ENCODE data around the gene MPP3. TPM values are rescaled to one million over a fixed set of nuclear protein-coding genes. Genes with fewer than 3 reads are reported as not detected.

Gene MPP3
- total and polyA plus RNA-seq, 2 donors from 2014 or later = 3.2 to 5.8 TPM

GRCh38 chr17:43770957-43771356, 62.0 kb downstream of the MPP3 start:
- no peaks in the 10 kb centered on the region for H3K27me3 ChIP-seq (ENCODE audit: control insufficient read depth, insufficient read depth, low read length)
- H3K4me3 ChIP-seq (ENCODE audit: low read length in 3 of 3) = no peak overlapping the region
- H3K27ac ChIP-seq (ENCODE audit: low read depth in 2 of 2, low read length in 2 of 2) = no peak overlapping the region
- no peak overlapping the region for H3K9ac ChIP-seq (ENCODE audit: low read length in 3 of 3)
- FAIRE-seq (no peak), DNase-seq (no peak)
- H3K9me3 ChIP-seq (ENCODE audit: control insufficient read depth in 2 of 3, insufficient read depth in 1 of 3, low read length in 3 of 3) = no peaks in the 10 kb centered on the region
- H3K4me1 ChIP-seq (ENCODE audit: control insufficient read depth in 2 of 3, insufficient read depth in 2 of 3, low read depth in 1 of 3, low read length in 3 of 3) = peaks cover 0 to 5% (median 4%) of the 10 kb centered on the region in 3 donors
- peaks cover 0 to 70% (median 45%) of the 10 kb centered on the region in 3 donors for H3K36me3 ChIP-seq (ENCODE audit: control insufficient read depth in 2 of 3, insufficient read depth in 3 of 3, low read length in 3 of 3)
- intact Hi-C loops (cut with DNase I) = no loop called here
- no peak for TF ChIP-seq CTCF (IDR thresholded peaks at IDR 0.05; ENCODE audit: borderline replicate concordance, extremely low read depth, insufficient read depth)

GRCh38 chr17:43769859-43770258, 63.1 kb downstream of the MPP3 start:
- no peak for TF ChIP-seq CTCF (IDR thresholded peaks at IDR 0.05; ENCODE audit: borderline replicate concordance, extremely low read depth, insufficient read depth)
- peaks cover 0 to 5% (median 0%) of the 10 kb centered on the region in 3 donors for H3K4me1 ChIP-seq (ENCODE audit: control insufficient read depth in 2 of 3, insufficient read depth in 2 of 3, low read depth in 1 of 3, low read length in 3 of 3)
- intact Hi-C loops (cut with DNase I) = no loop called here
- no peak for FAIRE-seq
- peaks cover 0 to 64% (median 40%) of the 10 kb centered on the region in 3 donors for H3K36me3 ChIP-seq (ENCODE audit: control insufficient read depth in 2 of 3, insufficient read depth in 3 of 3, low read length in 3 of 3)
- no peak for DNase-seq
- no peak overlapping the region for H3K4me3 ChIP-seq (ENCODE audit: low read length in 3 of 3)
- no peaks in the 10 kb centered on the region for H3K27me3 ChIP-seq (ENCODE audit: control insufficient read depth, insufficient read depth, low read length)
- no peak overlapping the region for H3K27ac ChIP-seq (ENCODE audit: low read depth in 2 of 2, low read length in 2 of 2)
- H3K9me3 ChIP-seq (ENCODE audit: control insufficient read depth in 2 of 3, insufficient read depth in 1 of 3, low read length in 3 of 3) = no peaks in the 10 kb centered on the region
- H3K9ac ChIP-seq (ENCODE audit: low read length in 3 of 3) = no peak overlapping the region

GRCh38 chr17:43769426-43769825, 63.5 kb downstream of the MPP3 start:
- no peaks in the 10 kb centered on the region for H3K27me3 ChIP-seq (ENCODE audit: control insufficient read depth, insufficient read depth, low read length)
- intact Hi-C loops (cut with DNase I) = no loop called here
- H3K27ac ChIP-seq (ENCODE audit: low read depth in 2 of 2, low read length in 2 of 2) = no peak overlapping the region
- peaks cover 0 to 5% (median 0%) of the 10 kb centered on the region in 3 donors for H3K4me1 ChIP-seq (ENCODE audit: control insufficient read depth in 2 of 3, insufficient read depth in 2 of 3, low read depth in 1 of 3, low read length in 3 of 3)
- no peak overlapping the region for H3K9ac ChIP-seq (ENCODE audit: low read length in 3 of 3)
- DNase-seq (no peak), FAIRE-seq (no peak)
- no peaks in the 10 kb centered on the region for H3K9me3 ChIP-seq (ENCODE audit: control insufficient read depth in 2 of 3, insufficient read depth in 1 of 3, low read length in 3 of 3)
- TF ChIP-seq CTCF (IDR thresholded peaks at IDR 0.05; ENCODE audit: borderline replicate concordance, extremely low read depth, insufficient read depth) = no peak
- peaks cover 0 to 62% (median 36%) of the 10 kb centered on the region in 3 donors for H3K36me3 ChIP-seq (ENCODE audit: control insufficient read depth in 2 of 3, insufficient read depth in 3 of 3, low read length in 3 of 3)
- no peak overlapping the region for H3K4me3 ChIP-seq (ENCODE audit: low read length in 3 of 3)

- no peak for FAIRE-seq
- no peaks in the 10 kb centered on the region for H3K9me3 ChIP-seq (ENCODE audit: control insufficient read depth in 2 of 3, insufficient read depth in 1 of 3, low read length in 3 of 3)
- no peaks in the 10 kb centered on the region for H3K27me3 ChIP-seq (ENCODE audit: control insufficient read depth, insufficient read depth, low read length)
- peaks cover 0 to 57% (median 31%) of the 10 kb centered on the region in 3 donors for H3K36me3 ChIP-seq (ENCODE audit: control insufficient read depth in 2 of 3, insufficient read depth in 3 of 3, low read length in 3 of 3)
- H3K4me3 ChIP-seq (ENCODE audit: low read length in 3 of 3) = no peak overlapping the region
- peaks cover 0 to 5% (median 0%) of the 10 kb centered on the region in 3 donors for H3K4me1 ChIP-seq (ENCODE audit: control insufficient read depth in 2 of 3, insufficient read depth in 2 of 3, low read depth in 1 of 3, low read length in 3 of 3)
- DNase-seq = no peak
- no peak for TF ChIP-seq CTCF (IDR thresholded peaks at IDR 0.05; ENCODE audit: borderline replicate concordance, extremely low read depth, insufficient read depth)
- intact Hi-C loops (cut with DNase I) = no loop called here
- H3K27ac ChIP-seq (ENCODE audit: low read depth in 2 of 2, low read length in 2 of 2) = no peak overlapping the region
- H3K9ac ChIP-seq (ENCODE audit: low read length in 3 of 3) = no peak overlapping the region
Measured at GRCh38 chr17:43768943-43769342, 64.0 kb downstream of the MPP3 start.
